SU-DHL-6 (cell line): ENCODE data around the gene PRTN3.

ENCODE experiments used
- CTCF ChIP-seq: fragments of 200-600 bp; sonication (generic); IDR thresholded peaks from one replicate; pipeline ENCODE4 v1.5.1; 2017; ENCODE audit warnings: antibody characterized with exemption, mild to moderate bottlenecking, low read length, moderate library complexity; ENCODE audit not compliant: insufficient read depth, poor library complexity, severe bottlenecking
- EZH2phosphoT487 ChIP-seq: fragments of 200-600 bp; sonication (generic), shearing (Covaris generic); conservative IDR thresholded peaks from 2 replicates; pipeline ENCODE4 v1.6.1; 2018; ENCODE audit warnings: mild to moderate bottlenecking, antibody characterized with exemption, low read length, moderate library complexity, mixed read lengths

GRCh38 chr19:802498-803098, 38.2 kb upstream of the PRTN3 start:
- no peak for TF ChIP-seq CTCF
- TF ChIP-seq EZH2phosphoT487: no peak
